ENCODE data around the gene SSNA1.

DNA sequence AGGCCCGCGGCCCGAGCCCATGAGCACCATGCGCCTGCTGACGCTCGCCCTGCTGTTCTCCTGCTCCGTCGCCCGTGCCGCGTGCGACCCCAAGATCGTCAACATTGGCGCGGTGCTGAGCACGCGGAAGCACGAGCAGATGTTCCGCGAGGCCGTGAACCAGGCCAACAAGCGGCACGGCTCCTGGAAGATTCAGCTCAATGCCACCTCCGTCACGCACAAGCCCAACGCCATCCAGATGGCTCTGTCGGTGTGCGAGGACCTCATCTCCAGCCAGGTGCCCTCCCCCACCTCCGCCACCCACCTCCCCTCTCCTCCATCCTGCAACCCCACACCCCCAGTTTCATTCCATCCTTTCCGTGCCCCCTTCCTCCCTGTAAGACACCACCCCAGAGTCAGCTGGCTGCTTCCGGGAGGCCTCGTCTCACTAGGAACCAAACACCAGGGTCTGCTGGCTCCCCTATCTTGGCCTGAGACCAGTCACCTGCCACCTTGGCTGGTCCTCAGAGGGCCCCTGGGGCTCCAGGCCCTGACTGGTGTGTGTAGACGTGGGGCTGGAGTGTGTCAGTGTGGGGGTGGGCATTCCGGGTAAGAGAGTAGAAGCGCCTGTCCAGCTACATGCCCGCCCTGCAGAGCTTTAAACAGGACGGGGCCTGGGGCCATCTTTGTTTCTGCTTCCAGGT, 48.9 kb upstream of the SSNA1 start:
- TF ChIP-seq, protein P1, sequence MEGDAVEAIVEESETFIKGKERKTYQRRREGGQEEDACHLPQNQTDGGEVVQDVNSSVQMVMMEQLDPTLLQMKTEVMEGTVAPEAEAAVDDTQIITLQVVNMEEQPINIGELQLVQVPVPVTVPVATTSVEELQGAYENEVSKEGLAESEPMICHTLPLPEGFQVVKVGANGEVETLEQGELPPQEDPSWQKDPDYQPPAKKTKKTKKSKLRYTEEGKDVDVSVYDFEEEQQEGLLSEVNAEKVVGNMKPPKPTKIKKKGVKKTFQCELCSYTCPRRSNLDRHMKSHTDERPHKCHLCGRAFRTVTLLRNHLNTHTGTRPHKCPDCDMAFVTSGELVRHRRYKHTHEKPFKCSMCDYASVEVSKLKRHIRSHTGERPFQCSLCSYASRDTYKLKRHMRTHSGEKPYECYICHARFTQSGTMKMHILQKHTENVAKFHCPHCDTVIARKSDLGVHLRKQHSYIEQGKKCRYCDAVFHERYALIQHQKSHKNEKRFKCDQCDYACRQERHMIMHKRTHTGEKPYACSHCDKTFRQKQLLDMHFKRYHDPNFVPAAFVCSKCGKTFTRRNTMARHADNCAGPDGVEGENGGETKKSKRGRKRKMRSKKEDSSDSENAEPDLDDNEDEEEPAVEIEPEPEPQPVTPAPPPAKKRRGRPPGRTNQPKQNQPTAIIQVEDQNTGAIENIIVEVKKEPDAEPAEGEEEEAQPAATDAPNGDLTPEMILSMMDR (IDR thresholded peaks at IDR 0.05): no peak
- TF ChIP-seq EZH2 (IDR thresholded peaks at IDR 0.05; ENCODE audit: borderline replicate concordance, insufficient read depth, low read depth, low read length, poor library complexity, severe bottlenecking): no peak
